M059J (cell line): ENCODE data around the gene GPR146. TPM values are rescaled to one million over a fixed set of nuclear protein-coding genes. Genes with fewer than 3 reads are reported as not detected.

Experiments used
- DNase-seq: peaks from one replicate; pipeline ENCODE4 v3.0.0-alpha.2; 2012; ENCODE audit warnings: low read depth
- total RNA-seq: library from RNA; depleted of rRNA; stranded (reverse); fragments of >200 nt; shearing (Covaris generic); gene quantifications from 2 replicates; pipeline ENCODE4 v1.2.3, GENCODE V29; 2014; rRNA removed

The GPR146 gene
- total RNA-seq, 1 experiment from 2014 or later: 4.9 TPM

GRCh38 chr7:1106063-1106792, 61.9 kb downstream of the GPR146 start:
- DNase-seq: no peak

GRCh38 chr7:1106793-1107421, 62.6 kb downstream of the GPR146 start:
- DNase-seq: no peak

- DNase-seq: no peak
Measured at GRCh38 chr7:1108264-1108920, 64.0 kb downstream of the GPR146 start.

Other genes starting within 250 kb of the GPR146 start
- 66.8 and 169 TPM in 2 replicates for gene SUN1, start 212.1 kb upstream of the GPR146 start, total RNA-seq
- 16.5 and 26.9 TPM in 2 replicates for gene GET4, start 168.0 kb upstream of the GPR146 start, total RNA-seq
- 0.37 and 0.84 TPM in 2 replicates for gene ADAP1, start 89.9 kb upstream of the GPR146 start, total RNA-seq
- gene COX19, start 69.0 kb upstream of the GPR146 start, total RNA-seq: 7.7 and 10.2 TPM in 2 replicates
- not detected in 2 replicates for gene CYP2W1, start 61.4 kb upstream of the GPR146 start, total RNA-seq
- gene GPER1, start 43.6 kb downstream of the GPR146 start, total RNA-seq: 0.22 and 0.25 TPM in 2 replicates
- gene ZFAND2A, start 115.7 kb downstream of the GPR146 start, total RNA-seq: 39.0 and 50.7 TPM in 2 replicates
- not detected in 2 replicates for gene UNCX, start 188.3 kb downstream of the GPR146 start, total RNA-seq